GM21526 (cell line): ENCODE measurements around the gene CNOT6.
A peak's percentile ranks its signal among the peaks of the same experiment; 100 is the strongest.

Experiments used
- ATAC-seq: cut with Tn5 transposase; IDR thresholded peaks from one replicate; pipeline ENCODE4 v1.9.1; 2021; ENCODE audit warnings: moderate library complexity; ENCODE audit not compliant: unreplicated experiment, low FRiP score

CNOT6 gene

DNA sequence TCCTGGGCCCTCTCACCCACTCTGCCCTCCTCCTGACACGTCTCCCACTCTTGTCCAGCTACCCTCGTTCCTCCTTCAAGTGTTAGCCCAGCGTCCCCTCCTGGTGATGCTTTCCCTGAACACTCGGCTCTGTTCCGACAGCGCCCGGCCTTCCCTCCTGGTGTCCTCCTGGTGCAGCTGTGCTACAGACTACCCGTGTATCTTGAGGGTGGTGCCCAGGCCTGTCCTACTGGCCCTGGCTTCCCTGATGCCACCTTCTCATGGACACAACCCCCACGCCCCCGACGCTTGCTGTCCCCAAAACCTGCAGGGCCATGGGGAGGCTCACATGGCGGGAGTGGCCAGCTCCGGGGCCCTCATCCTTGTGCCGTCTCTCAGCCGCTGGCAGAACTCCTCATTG, 118.5 kb downstream of the CNOT6 start:
- no peak for ATAC-seq

DNA sequence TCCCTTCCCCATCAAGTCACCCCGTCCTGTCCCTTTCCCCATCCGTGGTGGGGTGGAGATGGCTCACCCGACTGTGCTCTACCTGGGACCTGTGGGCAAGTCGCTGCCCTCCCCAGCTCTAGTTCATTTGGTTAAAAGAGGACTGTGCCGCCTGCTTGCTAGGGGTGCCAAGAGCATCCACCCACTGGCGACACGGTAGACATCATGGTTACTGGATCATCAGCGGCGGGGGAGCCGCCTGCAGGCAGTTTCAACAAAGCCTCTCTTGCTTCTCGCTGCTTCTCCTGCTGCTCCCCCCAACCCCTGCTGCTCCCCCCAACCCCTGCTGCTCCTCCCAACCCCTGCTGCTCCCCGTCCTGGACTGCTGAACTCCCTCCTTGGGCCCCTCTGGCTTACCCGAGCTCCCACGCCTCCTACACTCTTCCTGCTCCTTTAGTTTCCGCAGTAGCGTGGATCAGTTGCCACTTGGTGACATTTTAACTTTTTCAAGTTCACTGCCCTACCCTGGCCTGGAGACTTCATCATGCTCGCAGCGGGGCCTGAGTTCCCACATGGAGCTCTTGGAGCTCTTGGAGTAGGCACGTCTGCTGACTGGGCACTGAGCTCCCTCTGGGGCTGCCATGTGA, 119.1 kb downstream of the CNOT6 start:
- no peak for ATAC-seq

DNA sequence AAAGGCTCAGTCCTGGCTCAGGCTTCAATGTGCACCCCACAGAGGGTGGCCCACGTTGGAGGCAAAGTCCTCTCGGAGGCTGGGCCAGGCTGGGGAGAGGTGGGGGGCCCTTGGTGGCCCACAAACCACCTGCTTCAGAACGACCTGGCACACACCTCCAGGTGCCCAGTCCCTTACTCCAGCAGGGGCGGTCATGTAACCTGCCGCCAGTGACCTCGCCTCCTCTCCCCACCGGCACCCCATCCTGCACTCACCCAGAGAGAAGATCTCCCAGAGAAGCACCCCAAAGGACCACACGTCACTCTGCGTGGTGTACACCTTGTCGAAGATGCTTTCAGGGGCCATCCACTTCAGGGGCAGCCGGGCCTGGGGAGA, 119.6 kb downstream of the CNOT6 start:
- ATAC-seq: no peak

DNA sequence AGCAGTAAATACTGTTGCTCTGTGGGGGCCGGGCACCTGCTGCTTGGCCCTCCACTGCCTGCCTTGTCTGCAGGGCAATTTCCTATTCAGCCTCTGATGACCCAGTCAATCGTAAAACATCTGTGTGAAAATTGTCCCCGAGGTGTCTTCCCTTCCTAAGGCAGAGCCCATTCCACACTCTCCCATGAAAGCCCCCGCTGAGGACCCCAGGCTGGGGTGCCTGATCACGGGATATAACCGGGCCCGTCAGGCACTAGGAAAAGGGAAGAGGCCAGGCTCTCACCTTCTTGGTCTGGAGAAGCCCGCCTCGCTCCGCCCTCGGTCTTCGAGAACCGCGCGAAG, 124.3 kb downstream of the CNOT6 start:
- ATAC-seq: no peak

DNA sequence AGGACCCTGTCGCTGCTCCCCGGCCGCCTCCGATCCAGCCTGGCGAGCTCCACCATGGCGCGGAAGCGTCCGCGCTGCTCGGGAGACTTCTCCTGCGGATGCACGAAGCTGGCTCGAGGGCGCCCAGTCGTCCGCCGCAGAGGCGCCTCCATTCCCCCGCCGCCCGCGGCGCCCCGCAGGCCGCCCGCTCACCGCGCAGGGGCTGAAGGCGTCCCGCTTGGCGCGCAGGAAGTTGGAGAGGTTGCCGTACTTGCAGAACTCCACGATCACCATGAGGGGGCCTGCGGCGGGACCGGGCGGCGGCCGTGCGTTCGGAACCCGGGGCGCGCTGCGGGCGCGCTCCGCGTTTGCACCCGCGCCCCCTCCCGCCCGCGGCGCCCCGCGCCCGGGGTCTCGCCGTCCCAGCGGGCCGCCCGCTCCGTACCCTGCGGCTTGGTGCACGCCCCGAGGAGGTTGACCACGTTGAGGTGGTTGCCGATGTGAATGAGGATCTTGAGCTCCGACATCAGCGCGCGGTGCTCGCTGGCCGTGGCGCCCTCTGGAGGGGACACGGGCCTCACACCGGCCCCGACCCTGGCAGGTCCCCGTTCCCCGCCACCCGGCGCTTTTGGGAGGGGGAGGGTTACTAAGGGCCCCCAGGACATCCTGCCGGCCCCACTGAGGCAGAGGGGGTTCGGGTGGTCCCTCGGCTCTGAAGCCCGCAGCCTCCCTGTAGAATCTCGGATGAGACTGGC, 124.8 kb downstream of the CNOT6 start:
- ATAC-seq: peak; percentile 80

DNA sequence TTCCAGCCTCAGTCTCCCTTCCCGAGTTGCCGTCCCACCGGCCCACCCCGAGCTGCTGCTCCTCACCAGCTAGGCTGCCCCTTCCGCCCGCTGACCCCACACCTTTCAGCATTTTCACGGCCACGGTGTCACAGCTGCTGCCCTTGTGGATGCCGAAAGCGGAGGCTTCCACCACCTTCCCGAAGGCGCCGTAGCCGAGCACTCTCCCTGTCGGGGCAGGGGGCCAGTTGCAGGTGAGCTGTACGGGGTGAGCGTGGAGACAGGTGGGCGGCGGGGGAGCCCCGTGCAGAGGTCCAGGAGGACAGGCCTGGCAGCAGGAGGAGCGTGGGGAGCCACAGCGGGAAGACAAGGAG, 125.4 kb downstream of the CNOT6 start:
- ATAC-seq: no peak

DNA sequence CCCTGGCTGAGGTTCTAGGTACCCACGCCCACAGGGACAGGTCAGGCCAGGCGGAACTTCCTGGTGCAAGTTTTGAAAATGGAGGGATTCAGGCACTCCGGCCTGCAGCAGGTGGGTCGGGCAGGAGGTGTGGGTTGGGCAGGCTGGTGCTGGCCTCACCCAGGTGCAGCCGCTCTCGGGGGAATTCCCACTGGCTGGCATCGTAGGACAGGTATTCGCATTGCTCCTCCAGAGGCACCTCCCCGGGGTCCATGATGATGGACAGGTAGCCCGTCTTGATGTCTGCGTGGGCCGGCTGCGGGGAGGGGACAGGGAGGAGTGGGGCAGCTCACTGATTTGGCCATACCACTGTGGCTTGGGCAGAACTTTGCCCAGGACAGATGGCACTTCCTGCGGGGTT, 125.8 kb downstream of the CNOT6 start:
- ATAC-seq: no peak

DNA sequence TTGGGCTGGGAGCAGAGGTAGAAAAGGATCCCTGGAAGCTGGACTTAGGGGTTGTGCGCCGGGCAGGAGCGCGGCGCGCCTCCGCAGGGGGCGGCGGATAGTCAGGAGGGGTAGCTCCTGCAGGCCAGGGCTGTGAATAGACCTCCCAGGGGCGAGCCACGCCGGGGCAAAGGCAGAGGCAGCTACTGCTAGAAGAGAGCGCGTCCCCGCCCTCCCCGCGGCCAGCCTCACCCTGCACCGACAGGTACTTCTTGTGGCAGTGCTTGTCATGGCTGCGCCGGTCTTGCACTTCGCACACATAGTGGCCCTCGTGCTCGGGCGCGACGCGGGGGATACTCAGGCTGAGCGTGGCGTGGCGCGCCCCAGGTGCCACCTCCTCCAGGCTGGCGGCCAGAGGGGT, 127.1 kb downstream of the CNOT6 start:
- no peak for ATAC-seq

DNA sequence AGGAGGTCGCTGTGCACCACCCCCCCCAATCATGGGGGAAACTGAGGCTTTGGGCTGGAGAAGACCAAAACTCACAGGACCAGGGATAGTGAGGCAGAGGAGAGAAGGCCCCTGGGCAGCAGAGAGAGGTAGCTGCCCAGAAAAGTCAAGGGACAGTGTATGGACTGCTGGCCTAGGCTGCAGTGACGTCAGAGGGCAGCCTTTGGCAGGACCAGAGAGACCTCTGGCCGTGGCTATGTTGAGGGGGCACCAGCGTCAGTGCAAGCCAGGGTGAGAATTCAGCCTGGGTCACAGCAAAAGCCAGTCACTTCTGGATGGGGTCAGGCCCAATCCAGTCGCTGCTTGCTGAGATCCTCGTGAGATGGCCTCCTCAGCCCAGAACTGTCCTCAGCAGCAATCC, 128.7 kb downstream of the CNOT6 start:
- no peak for ATAC-seq

DNA sequence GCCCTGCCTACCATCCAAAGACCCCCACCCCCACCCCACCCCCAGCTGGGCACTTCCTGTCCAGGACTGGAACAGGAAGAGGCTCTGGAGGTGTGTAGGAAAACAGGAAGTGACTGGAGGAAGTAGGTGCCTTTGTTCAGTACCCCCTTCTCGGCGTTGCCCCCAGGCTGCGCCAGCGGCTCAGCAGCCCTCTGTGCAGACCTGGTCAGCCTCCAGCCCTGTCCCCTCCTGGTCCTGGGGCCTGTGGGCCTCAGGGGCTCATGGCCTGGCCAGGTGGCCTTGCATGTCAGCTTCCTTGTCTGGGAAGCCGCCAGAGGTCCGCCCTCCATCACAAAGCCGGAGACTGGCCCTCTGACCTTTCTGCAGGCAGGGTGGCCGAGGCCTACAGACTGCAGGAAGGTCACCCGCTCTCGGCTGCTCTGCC, 129.2 kb downstream of the CNOT6 start:
- no peak for ATAC-seq

DNA sequence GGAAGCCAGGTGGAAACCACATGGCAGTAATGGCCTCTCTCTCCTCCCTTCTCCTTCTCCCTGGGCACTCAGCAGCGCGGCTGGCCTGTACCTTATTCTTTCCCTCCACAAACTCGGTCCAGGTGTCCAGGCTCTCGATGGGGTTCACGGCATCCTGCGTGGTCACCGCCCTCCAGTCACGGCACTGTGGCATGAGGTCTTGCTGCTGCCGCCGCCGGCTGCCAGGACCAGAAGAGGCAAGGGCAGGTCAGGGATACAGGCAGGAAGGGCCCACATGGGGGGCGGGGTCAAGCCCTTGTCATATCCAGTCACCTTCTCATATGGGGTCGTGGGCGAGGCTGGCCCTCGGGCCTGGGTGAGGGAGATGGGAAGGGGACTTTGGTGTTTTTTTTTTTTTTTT, 129.7 kb downstream of the CNOT6 start:
- no peak for ATAC-seq

DNA sequence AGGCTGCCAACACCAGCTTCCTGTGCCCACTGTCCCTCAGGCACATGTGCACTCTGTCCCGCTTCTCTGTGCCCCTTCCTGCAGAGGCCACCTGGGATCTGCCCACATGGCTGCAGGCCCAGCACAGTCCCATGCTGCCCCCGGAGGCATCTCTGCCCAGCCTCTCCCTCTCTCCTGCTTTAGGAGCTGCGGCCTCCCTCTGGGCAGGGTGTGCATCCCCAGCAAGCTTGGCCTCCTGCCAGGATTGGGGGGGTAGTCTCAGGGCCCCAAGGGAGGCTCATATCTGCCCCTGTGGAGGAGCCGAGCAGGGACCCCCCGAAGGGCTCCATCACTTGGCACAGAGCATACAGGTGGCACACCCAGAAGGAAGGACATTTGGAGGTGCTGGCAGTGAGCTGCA, 130.4 kb downstream of the CNOT6 start:
- ATAC-seq: no peak

DNA sequence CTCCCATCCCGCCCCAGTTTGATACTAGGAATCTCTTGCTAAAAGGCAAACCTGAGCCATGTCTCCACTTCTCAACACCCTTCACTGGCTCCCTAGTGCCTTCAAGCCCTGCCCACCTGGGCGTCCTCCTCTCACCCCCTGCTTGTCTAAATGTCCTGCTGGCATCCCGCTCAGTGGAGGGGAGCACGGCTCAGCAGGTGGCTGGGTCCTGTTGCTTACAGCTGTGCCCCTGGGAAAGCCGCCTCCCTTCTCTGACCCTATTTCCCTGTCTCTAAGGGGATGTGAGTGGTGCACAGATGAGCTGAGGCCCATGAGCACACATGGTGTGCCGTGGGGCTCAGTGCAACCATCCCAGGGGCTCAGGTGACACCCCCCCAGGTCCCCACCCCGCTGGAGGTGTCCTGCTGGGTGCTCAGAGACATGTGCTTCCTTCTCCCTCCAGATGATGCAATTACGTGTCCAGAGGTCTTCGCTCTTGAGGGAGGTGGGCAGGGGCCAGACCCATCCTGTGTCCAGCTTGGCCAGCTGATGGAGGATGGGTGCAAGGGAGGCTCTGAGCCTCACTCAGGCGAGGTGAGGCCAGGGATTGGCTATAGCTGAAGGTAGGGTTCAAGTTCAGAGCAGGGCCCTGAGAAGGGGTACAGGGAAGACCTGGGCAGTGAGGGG, 131.1 kb downstream of the CNOT6 start:
- ATAC-seq: no peak

DNA sequence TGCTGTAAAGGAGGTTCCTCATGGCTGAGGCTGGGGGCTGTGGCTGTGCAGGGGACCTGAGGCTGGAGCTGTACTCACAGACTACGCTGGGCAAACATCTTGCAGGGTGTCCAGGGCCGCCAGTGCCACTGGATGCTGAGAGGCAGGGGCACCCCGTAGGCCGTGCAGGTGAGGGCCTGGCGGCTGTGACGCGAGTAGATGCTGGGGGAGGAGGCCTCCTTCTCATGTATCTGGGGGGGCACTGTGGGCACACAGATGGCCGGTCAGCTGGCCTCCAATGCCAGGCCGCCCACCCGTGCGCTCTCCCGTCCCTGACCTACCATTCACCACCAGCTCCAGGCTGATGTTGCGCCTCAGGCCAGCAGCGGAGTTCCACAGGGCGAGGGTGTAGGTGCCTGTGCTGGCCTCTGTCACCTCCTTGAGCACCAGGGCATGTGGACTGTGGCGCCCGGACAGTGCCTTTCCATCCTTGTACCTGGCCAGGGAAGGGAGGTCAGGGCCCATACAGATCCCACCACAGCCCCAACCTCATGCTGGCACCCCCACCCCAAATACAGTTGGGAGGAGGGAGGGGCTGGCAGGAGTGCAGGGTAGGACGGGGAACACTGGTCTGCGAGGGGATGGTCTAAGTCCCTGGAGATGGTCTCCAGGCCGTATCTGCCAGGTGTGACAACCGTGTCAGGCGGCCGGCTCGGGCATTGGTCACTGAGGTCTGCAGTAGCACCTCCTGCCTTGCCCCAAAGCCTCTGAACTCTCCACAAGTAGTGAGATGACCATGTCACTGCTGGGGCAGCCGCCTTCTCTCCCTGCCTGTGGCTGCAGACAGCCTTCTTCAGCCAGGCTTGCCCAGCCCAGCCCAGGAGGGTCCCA, 131.8 kb downstream of the CNOT6 start:
- ATAC-seq: no peak

DNA sequence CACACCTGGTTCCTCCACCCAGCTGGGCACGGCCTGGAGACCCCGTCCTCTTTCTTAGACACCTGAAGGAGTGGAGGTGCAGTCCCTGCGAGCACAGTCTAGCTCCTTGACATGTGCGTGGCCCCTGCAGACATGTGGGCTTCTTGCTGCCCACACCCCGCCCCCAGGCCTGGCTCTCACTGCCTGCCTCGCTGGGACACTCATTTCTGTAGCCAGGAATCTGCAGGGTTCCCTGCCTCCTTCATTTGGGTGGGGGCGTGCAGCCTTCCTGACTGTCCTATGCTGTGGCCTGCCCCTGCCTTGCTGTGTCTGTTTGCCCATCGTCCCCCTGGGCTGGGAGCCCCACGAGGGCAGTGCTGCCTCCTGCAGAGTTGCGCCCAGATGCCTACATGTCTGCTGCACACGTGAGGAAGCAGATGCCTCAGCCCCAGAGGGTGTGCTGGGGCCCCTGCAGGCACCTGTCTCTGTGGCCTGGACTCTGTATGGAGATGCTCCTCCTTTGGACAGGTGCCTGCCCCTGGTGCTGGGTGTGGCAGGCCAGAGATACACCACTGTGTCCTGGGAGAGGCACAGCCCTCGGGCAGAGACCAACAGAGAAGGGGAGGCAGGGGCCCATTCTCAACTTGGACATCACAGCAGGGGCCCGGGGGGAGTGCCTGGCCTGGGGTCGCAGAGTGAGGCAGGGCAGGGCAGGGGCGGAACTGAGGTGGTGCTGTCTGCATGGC, 132.6 kb downstream of the CNOT6 start:
- no peak for ATAC-seq

DNA sequence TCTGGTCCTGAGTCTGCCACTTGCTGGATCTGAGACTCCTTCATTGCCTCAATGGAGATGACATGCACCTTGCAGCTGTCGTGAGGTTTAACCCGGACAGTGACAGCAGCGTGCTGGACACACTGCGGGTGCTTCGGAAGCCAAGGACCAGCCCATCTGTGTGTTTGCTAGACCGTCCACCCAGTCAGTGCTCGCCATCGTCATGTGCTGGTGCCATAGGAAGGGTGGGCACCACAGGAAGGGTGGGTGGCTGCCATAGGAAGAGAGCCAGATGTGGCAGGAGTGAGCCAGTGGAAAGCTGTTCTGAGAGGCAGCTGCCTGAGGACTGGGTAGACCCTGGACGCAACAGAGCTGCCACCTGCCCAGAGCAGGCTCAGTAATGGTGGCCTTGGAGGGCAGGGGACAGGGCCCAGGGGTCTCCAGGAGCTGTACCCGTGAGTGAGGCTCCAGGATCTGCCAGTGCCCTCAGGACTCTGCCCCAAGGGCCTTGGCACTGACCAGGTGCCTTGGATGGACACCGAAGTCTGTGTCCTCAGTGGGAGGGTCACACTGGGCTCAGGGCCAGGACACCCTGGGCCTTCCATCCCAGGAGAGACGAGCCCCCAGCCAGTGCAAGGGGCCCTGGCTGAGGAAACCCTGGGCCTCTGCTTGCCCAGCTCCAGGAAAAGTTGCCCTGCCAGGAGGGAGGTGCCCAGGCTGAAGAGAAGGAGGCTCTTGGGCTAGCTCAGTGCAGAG, 133.4 kb downstream of the CNOT6 start:
- no peak for ATAC-seq
